Duodenal mucosa (tissue), 2 donors: ENCODE measurements around the gene INF2.
"Not testable (repeated sequence)": the region's sequence is repeated elsewhere in the genome, so short reads cannot be mapped to it uniquely, and the experiment has no call there.

ENCODE experiments used
- H3K27ac ChIP-seq: one replicate; pipeline ENCODE4 v1.7.0; 2013; ENCODE audit warnings: low read depth, low read length
- H3K27me3 ChIP-seq, 2 donors: one replicate each; pipeline ENCODE4 v1.7.0; 2013; ENCODE audit warnings: low read length in 2 of 2, control low read depth in 1 of 2; ENCODE audit not compliant: insufficient read depth in 2 of 2, control insufficient read depth in 1 of 2
- H3K36me3 ChIP-seq, 2 donors: one replicate each; pipeline ENCODE4 v1.7.0; 2013; ENCODE audit warnings: low read length in 2 of 2, control low read depth in 1 of 2; ENCODE audit not compliant: insufficient read depth in 2 of 2, control insufficient read depth in 1 of 2
- H3K4me1 ChIP-seq, 2 donors: one replicate each; pipeline ENCODE4 v1.7.0; 2013; ENCODE audit warnings: low read length in 2 of 2, control low read depth in 1 of 2; ENCODE audit not compliant: insufficient read depth in 2 of 2, control insufficient read depth in 1 of 2
- H3K4me3 ChIP-seq, 2 donors: one replicate each; pipeline ENCODE4 v1.7.0; 2013; ENCODE audit warnings: low read length in 2 of 2, low read depth in 1 of 2
- H3K9ac ChIP-seq, 2 donors: one replicate each; pipeline ENCODE4 v1.7.0; 2013; ENCODE audit warnings: low read length in 2 of 2, low read depth in 1 of 2
- H3K9me3 ChIP-seq, 2 donors: one replicate each; pipeline ENCODE4 v1.7.0; 2013; ENCODE audit warnings: low read length in 2 of 2, control low read depth in 1 of 2; ENCODE audit not compliant: control insufficient read depth in 1 of 2

The INF2 gene

GRCh38 chr14:104650057-104650980, 39.1 kb upstream of the INF2 start:
- H3K4me1 ChIP-seq = peaks cover 5 to 8% of the 10 kb centered on the region in 2 donors
- H3K27ac ChIP-seq = no peak overlapping the region
- no peaks in the 10 kb centered on the region for H3K36me3 ChIP-seq
- H3K4me3 ChIP-seq = peak overlapping the region in 1 of 2 donors; percentile 51
- no peaks in the 10 kb centered on the region for H3K27me3 ChIP-seq
- peak overlapping the region in 1 of 2 donors; percentile 38 for H3K9ac ChIP-seq
- H3K9me3 ChIP-seq = peaks cover under 1% of the 10 kb centered on the region in 2 donors

GRCh38 chr14:104650981-104651875, 38.2 kb upstream of the INF2 start:
- H3K27ac ChIP-seq = no peak overlapping the region
- H3K36me3 ChIP-seq = no peaks in the 10 kb centered on the region
- H3K9ac ChIP-seq = no peak overlapping the region
- no peaks in the 10 kb centered on the region for H3K9me3 ChIP-seq
- H3K4me3 ChIP-seq = no peak overlapping the region
- no peaks in the 10 kb centered on the region for H3K27me3 ChIP-seq
- H3K4me1 ChIP-seq = peaks cover 5 to 8% of the 10 kb centered on the region in 2 donors

GRCh38 chr14:104651876-104652260, 37.5 kb upstream of the INF2 start:
- no peak overlapping the region for H3K9ac ChIP-seq
- H3K9me3 ChIP-seq = no peaks in the 10 kb centered on the region
- peaks cover 5 to 8% of the 10 kb centered on the region in 2 donors for H3K4me1 ChIP-seq
- H3K4me3 ChIP-seq = no peak overlapping the region
- H3K36me3 ChIP-seq = no peaks in the 10 kb centered on the region
- no peak overlapping the region for H3K27ac ChIP-seq
- H3K27me3 ChIP-seq = no peaks in the 10 kb centered on the region

GRCh38 chr14:104652386-104652785, 37.0 kb upstream of the INF2 start:
- peaks cover 5 to 8% of the 10 kb centered on the region in 2 donors for H3K4me1 ChIP-seq
- no peaks in the 10 kb centered on the region for H3K9me3 ChIP-seq
- H3K27ac ChIP-seq = no peak overlapping the region
- no peak overlapping the region for H3K4me3 ChIP-seq
- no peaks in the 10 kb centered on the region for H3K36me3 ChIP-seq
- H3K27me3 ChIP-seq = no peaks in the 10 kb centered on the region
- H3K9ac ChIP-seq = no peak overlapping the region

- H3K9me3 ChIP-seq, H3K9ac ChIP-seq, H3K4me3 ChIP-seq, H3K36me3 ChIP-seq, H3K27ac ChIP-seq, H3K27me3 ChIP-seq, H3K4me1 ChIP-seq: not testable (repeated sequence)
These were observed 36.1 kb upstream of the INF2 start for GRCh38 chr14:104653130-104653920.

GRCh38 chr14:104654119-104654518, 35.3 kb upstream of the INF2 start:
- Histone ChIP-seq H3K4me3 (no peak overlapping the region), H3K4me1 (peaks cover 5 to 8% of the 10 kb centered on the region in 2 donors), H3K9me3 (no peaks in the 10 kb centered on the region), H3K9ac (no peak overlapping the region), H3K27me3 (no peaks in the 10 kb centered on the region), H3K36me3 (no peaks in the 10 kb centered on the region), H3K27ac (no peak overlapping the region)

- H3K9me3 ChIP-seq = no peaks in the 10 kb centered on the region
- H3K27ac ChIP-seq = no peak overlapping the region
- no peak overlapping the region for H3K9ac ChIP-seq
- no peak overlapping the region for H3K4me3 ChIP-seq
- peaks cover 0 to 9% of the 10 kb centered on the region in 2 donors for H3K27me3 ChIP-seq
- H3K36me3 ChIP-seq = no peaks in the 10 kb centered on the region
- H3K4me1 ChIP-seq = peaks cover 0 to 3% of the 10 kb centered on the region in 2 donors
These were observed 34.1 kb upstream of the INF2 start for GRCh38 chr14:104655128-104655848.

- H3K4me3 ChIP-seq = no peak overlapping the region
- peaks cover 0 to 9% of the 10 kb centered on the region in 2 donors for H3K27me3 ChIP-seq
- no peak overlapping the region for H3K9ac ChIP-seq
- peaks cover 0 to 1% of the 10 kb centered on the region in 2 donors for H3K9me3 ChIP-seq
- no peaks in the 10 kb centered on the region for H3K4me1 ChIP-seq
- H3K36me3 ChIP-seq = no peaks in the 10 kb centered on the region
- H3K27ac ChIP-seq = no peak overlapping the region
These were observed 33.3 kb upstream of the INF2 start for GRCh38 chr14:104656014-104656714.

GRCh38 chr14:104657101-104657524, 32.3 kb upstream of the INF2 start:
- Histone ChIP-seq H3K36me3 (no peaks in the 10 kb centered on the region), H3K4me3 (no peak overlapping the region), H3K27ac (no peak overlapping the region), H3K9ac (no peak overlapping the region), H3K4me1 (no peaks in the 10 kb centered on the region), H3K27me3 (peaks cover 0 to 9% of the 10 kb centered on the region in 2 donors), H3K9me3 (peaks cover 0 to 3% of the 10 kb centered on the region in 2 donors)
